Activated B cell treated with CpG ODN at 0.5 μM for 24 hours (primary cell): Measurements from ENCODE around the gene FARP1. TPM values are rescaled to one million over a fixed set of nuclear protein-coding genes. Genes with fewer than 3 reads are reported as not detected.

Experiments
- ATAC-seq: fragments of 200-7000 bp; cut with Tn5 transposase; one replicate; pipeline ENCODE4 v1.10.0; 2021; ENCODE audit warnings: low read depth, mild to moderate bottlenecking, moderate library complexity
- CTCF ChIA-PET: fragments of 350-600 bp; sonication (Branson Sonifier 250); formaldehyde crosslinking; loops from one replicate; lab custom pipeline; 2021; ENCODE audit warnings: antibody characterized with exemption; lab: Charles Lee
- POLR2A ChIA-PET: fragments of 350-600 bp; sonication (Branson Sonifier 250); formaldehyde crosslinking; loops from one replicate; lab custom pipeline; 2021; ENCODE audit warnings: antibody characterized with exemption; lab: Charles Lee
- DNase-seq: peaks from one replicate; pipeline ENCODE4 v3.0.0; 2022
- H3K27ac Mint-ChIP-seq: one replicate; pipeline ENCODE4 v1.8.0; 2020; ENCODE audit warnings: mixed read lengths
- H3K27me3 Mint-ChIP-seq: one replicate; pipeline ENCODE4 v1.8.0; 2021; ENCODE audit warnings: mixed read lengths
- H3K36me3 Mint-ChIP-seq: one replicate; pipeline ENCODE4 v1.8.0; 2021; ENCODE audit warnings: low read depth, mixed read lengths
- H3K4me1 Mint-ChIP-seq: one replicate; pipeline ENCODE4 v1.8.0; 2021; ENCODE audit warnings: mixed read lengths
- H3K4me3 Mint-ChIP-seq: one replicate; pipeline ENCODE4 v1.8.0; 2020; ENCODE audit warnings: mild to moderate bottlenecking, mixed read lengths
- H3K9me3 Mint-ChIP-seq: one replicate; pipeline ENCODE4 v1.8.0; 2020; ENCODE audit warnings: mixed read lengths
- intact Hi-C: fragments of 100-400 bp; cut with micrococcal nuclease; formaldehyde crosslinking; loops from one replicate; pipeline ENCODE4 v1.15.1; 2024
- total RNA-seq: library from RNA; stranded (reverse); gene quantifications from 2 replicates; pipeline ENCODE4 v1.2.3, GENCODE V29; 2022
- TF ChIP-seq, protein P1 (sequence below): fragments of 200-600 bp; IDR thresholded peaks from one replicate; pipeline ENCODE4 v1.8.0; 2022; ENCODE audit warnings: antibody characterized with exemption, mild to moderate bottlenecking

FARP1 gene
- total RNA-seq, 1 donor from 2014 or later, result 2.1 TPM

- H3K36me3 Mint-ChIP-seq, result no peaks in the 10 kb centered on the region
- no peak overlapping the region for H3K27ac Mint-ChIP-seq
- peaks cover 25% of the 10 kb centered on the region for H3K27me3 Mint-ChIP-seq
- POLR2A ChIA-PET, result no interaction called here
- ATAC-seq (no peak), DNase-seq (no peak)
- no peak overlapping the region for H3K4me3 Mint-ChIP-seq
- TF ChIP-seq, protein P1, sequence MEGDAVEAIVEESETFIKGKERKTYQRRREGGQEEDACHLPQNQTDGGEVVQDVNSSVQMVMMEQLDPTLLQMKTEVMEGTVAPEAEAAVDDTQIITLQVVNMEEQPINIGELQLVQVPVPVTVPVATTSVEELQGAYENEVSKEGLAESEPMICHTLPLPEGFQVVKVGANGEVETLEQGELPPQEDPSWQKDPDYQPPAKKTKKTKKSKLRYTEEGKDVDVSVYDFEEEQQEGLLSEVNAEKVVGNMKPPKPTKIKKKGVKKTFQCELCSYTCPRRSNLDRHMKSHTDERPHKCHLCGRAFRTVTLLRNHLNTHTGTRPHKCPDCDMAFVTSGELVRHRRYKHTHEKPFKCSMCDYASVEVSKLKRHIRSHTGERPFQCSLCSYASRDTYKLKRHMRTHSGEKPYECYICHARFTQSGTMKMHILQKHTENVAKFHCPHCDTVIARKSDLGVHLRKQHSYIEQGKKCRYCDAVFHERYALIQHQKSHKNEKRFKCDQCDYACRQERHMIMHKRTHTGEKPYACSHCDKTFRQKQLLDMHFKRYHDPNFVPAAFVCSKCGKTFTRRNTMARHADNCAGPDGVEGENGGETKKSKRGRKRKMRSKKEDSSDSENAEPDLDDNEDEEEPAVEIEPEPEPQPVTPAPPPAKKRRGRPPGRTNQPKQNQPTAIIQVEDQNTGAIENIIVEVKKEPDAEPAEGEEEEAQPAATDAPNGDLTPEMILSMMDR, result no peak
- no peaks in the 10 kb centered on the region for H3K9me3 Mint-ChIP-seq
- CTCF ChIA-PET, result no interaction called here
- H3K4me1 Mint-ChIP-seq, result peaks cover 9% of the 10 kb centered on the region
- intact Hi-C loops, result no loop called here
These were observed 8.0 kb upstream of the FARP1 start for GRCh38 chr13:98134901-98135300.

GRCh38 chr13:98141091-98141490 is 1.8 kb upstream of the FARP1 start:
- intact Hi-C loops, result loop anchor here (10.0 kb wide), 1 partner anchor 534 kb away; no protein-coding TSS in a partner anchor
- Mint-ChIP-seq H3K27ac (no peak overlapping the region), H3K27me3 (peaks cover 43% of the 10 kb centered on the region), H3K9me3 (no peaks in the 10 kb centered on the region), H3K36me3 (no peaks in the 10 kb centered on the region), H3K4me1 (peaks cover 18% of the 10 kb centered on the region), H3K4me3 (no peak overlapping the region)
- ChIA-PET POLR2A (no interaction called here), CTCF (no interaction called here)
- ATAC-seq, result no peak
- DNase-seq, result no peak
- TF ChIP-seq, protein P1, result no peak

- Mint-ChIP-seq H3K4me3 (peak overlapping the region; percentile 67), H3K9me3 (no peaks in the 10 kb centered on the region), H3K4me1 (peaks cover 18% of the 10 kb centered on the region), H3K36me3 (no peaks in the 10 kb centered on the region), H3K27ac (no peak overlapping the region), H3K27me3 (peaks cover 44% of the 10 kb centered on the region)
- DNase-seq (no peak), ATAC-seq (no peak)
- TF ChIP-seq, protein P1, result no peak
- intact Hi-C loops, result loop anchor here (10.0 kb wide), 1 partner anchor 533 kb away; no protein-coding TSS in a partner anchor
- POLR2A ChIA-PET, result no interaction called here
- CTCF ChIA-PET, result no interaction called here
These were observed 1.1 kb upstream of the FARP1 start for GRCh38 chr13:98141509-98142379.

GRCh38 chr13:98143157-98143553 is 261 bp downstream of the FARP1 start:
- Mint-ChIP-seq H3K36me3 (no peaks in the 10 kb centered on the region), H3K9me3 (no peaks in the 10 kb centered on the region), H3K27ac (no peak overlapping the region), H3K4me3 (no peak overlapping the region), H3K27me3 (peaks cover 38% of the 10 kb centered on the region), H3K4me1 (peaks cover 18% of the 10 kb centered on the region)
- ATAC-seq (no peak), DNase-seq (no peak)
- POLR2A ChIA-PET, result no interaction called here
- CTCF ChIA-PET, result no interaction called here
- TF ChIP-seq, protein P1, result no peak
- intact Hi-C loops, result loop anchor here (10.0 kb wide), 1 partner anchor 532 kb away; no protein-coding TSS in a partner anchor

DNA sequence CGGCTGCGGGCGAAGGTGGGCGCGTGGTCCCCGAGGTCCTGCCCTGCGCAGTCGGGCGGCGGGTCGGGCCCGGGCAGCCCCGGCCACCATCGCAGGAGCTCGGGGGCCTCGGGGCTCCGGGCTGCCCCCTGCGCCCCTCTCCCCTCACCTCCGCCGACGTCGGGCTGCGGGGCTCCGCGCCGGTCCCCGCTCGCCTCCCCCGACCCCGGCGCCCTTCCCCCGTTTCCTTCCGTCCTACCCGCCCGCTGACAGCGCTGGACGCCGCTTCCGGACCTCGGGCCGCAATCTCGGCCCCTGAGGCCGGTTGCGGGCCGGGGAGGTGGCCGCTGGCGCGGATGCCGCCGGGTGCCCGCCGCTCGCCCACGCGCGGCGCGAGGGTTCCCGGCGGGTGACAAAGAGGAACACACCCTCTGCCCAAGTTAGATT is 720 bp downstream of the FARP1 start:
- ATAC-seq, result no peak
- intact Hi-C loops, result loop anchor here (10.0 kb wide), 1 partner anchor 531 kb away; no protein-coding TSS in a partner anchor

More for the DNA sequence above, 720 bp downstream of the FARP1 start:
- TF ChIP-seq, protein P1, result no peak
- Mint-ChIP-seq H3K36me3 (no peaks in the 10 kb centered on the region), H3K4me3 (no peak overlapping the region), H3K27ac (no peak overlapping the region), H3K9me3 (no peaks in the 10 kb centered on the region), H3K27me3 (peaks cover 42% of the 10 kb centered on the region), H3K4me1 (peaks cover 18% of the 10 kb centered on the region)
- POLR2A ChIA-PET, result no interaction called here
- no peak for DNase-seq
- CTCF ChIA-PET, result no interaction called here
